Measurements from ENCODE around the gene TMCC3. TPM values are rescaled to one million over a fixed set of nuclear protein-coding genes. Genes with fewer than 3 reads are reported as not detected.

The TMCC3 gene
- total RNA-seq, 4 donors from 2014 or later, result 9.0 to 16.1 (median 14.6) TPM

DNA sequence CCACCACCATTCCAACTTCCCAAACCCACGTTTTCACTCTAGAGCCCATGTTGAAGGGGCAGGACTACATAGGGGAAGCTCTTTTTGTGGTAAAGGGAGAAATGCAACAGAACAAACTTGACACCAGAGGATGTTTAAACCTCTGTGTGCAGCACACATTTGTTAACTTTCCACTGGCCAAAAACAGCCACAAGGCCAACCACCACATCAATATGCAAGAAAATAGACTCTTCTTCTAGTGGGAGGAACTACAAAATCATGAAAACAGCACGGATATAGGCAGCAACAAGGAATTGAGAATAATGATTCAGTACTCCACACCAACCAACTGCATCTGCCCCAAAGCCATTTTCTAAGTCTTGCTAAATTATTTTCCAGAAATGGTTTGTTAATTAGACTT lies 124.4 kb downstream of the TMCC3 start:
- H3K27ac ChIP-seq, result no peak overlapping the region
- no peak overlapping the region for H3K4me3 ChIP-seq
- no peak for DNase-seq (ENCODE audit: low spot score in 2 of 2)
- 34 to 47% methylated on average over 2 of the region's 2 CpGs for WGBS, 2 donors
- H3K9me3 ChIP-seq, result no peaks in the 10 kb centered on the region
- no peaks in the 10 kb centered on the region for H3K36me3 ChIP-seq
- H3K27me3 ChIP-seq, result no peaks in the 10 kb centered on the region
- TF ChIP-seq, protein P1, sequence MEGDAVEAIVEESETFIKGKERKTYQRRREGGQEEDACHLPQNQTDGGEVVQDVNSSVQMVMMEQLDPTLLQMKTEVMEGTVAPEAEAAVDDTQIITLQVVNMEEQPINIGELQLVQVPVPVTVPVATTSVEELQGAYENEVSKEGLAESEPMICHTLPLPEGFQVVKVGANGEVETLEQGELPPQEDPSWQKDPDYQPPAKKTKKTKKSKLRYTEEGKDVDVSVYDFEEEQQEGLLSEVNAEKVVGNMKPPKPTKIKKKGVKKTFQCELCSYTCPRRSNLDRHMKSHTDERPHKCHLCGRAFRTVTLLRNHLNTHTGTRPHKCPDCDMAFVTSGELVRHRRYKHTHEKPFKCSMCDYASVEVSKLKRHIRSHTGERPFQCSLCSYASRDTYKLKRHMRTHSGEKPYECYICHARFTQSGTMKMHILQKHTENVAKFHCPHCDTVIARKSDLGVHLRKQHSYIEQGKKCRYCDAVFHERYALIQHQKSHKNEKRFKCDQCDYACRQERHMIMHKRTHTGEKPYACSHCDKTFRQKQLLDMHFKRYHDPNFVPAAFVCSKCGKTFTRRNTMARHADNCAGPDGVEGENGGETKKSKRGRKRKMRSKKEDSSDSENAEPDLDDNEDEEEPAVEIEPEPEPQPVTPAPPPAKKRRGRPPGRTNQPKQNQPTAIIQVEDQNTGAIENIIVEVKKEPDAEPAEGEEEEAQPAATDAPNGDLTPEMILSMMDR (IDR thresholded peaks at IDR 0.05), result no peak
- no peak for TF ChIP-seq POLR2A (IDR thresholded peaks at IDR 0.05)
- no peak for TF ChIP-seq EP300 (IDR thresholded peaks at IDR 0.05)
- no peaks in the 10 kb centered on the region for H3K4me1 ChIP-seq

Small RNA genes lying within 50 kb of the gene (small RNA-seq; reads per million reads assigned to genes)
- gene LSM3P2 (not detected), gene MIR5700 (not detected)

Other genes starting within 250 kb of the TMCC3 start
- 10 to 100 TPM; 19.0 to 34.5 (median 24.4) TPM for gene CEP83, start 190.7 kb downstream of the TMCC3 start, total RNA-seq

All from tibial nerve (tissue), 4 donors.